Adrenal gland (tissue), 5 donors: ENCODE results near the gene PPARGC1A.

ENCODE experiments used
- CTCF ChIP-seq, 6 experiments: fragments of 450-650 bp in 4 of 6; fragments of 200-600 bp in 2 of 6; sonication (generic) in 1 of 6; IDR thresholded peaks; 1 replicate in 5 of 6; 2 replicates in 1 of 6; pipeline versions ENCODE4 v1.5.1 to v1.8.0; 2016 to 2021; ENCODE audit warnings: antibody characterized with exemption in 6 of 6, mild to moderate bottlenecking in 2 of 6, moderate library complexity in 1 of 6
- POLR2A ChIP-seq, 2 donors: fragments of 450-650 bp; IDR thresholded peaks; one replicate each; pipeline ENCODE4 v1.6.1; 2017; ENCODE audit warnings: antibody characterized with exemption in 2 of 2, mild to moderate bottlenecking in 2 of 2, moderate library complexity in 1 of 2
- donor health status: DM: no; HTN: no; CAD: no.

- no peak for TF ChIP-seq CTCF (IDR thresholded peaks at IDR 0.05)
- no peak for TF ChIP-seq POLR2A (IDR thresholded peaks at IDR 0.05)
Measured at GRCh38 chr4:23788027-23788426, 101.8 kb downstream of the PPARGC1A start.
